Mucosa of descending colon (tissue), 3 donors: ENCODE measurements around the gene HDAC4. TPM values are rescaled to one million over a fixed set of nuclear protein-coding genes. Genes with fewer than 3 reads are reported as not detected.

Experiments
- ATAC-seq: fragments of 200-7000 bp; cut with Tn5 transposase; one replicate; pipeline ENCODE4 v1.9.1; 2020; ENCODE audit warnings: mild to moderate bottlenecking, moderate library complexity
- DNase-seq, 3 donors: peaks; one replicate each; pipeline ENCODE4 v3.0.0-alpha.2; 2020
- H3K36me3 ChIP-seq: fragments of 200-600 bp; one replicate; pipeline ENCODE4 v1.8.0; 2021; ENCODE audit warnings: low read depth, mild to moderate bottlenecking
- H3K4me1 ChIP-seq: fragments of 200-600 bp; one replicate; pipeline ENCODE4 v1.8.0; 2021; ENCODE audit warnings: low read depth, mild to moderate bottlenecking
- H3K4me3 ChIP-seq: fragments of 200-600 bp; one replicate; pipeline ENCODE4 v1.8.0; 2021; ENCODE audit warnings: mild to moderate bottlenecking
- H3K9me3 ChIP-seq: fragments of 200-600 bp; one replicate; pipeline ENCODE4 v1.8.0; 2021; ENCODE audit warnings: mild to moderate bottlenecking
- CTCF ChIP-seq: fragments of 200-600 bp; IDR thresholded peaks from one replicate; pipeline ENCODE4 v1.8.0; 2022; ENCODE audit warnings: antibody characterized with exemption, mild to moderate bottlenecking
- intact Hi-C, 2 donors: fragments of 100-400 bp; cut with DNase I in 1 of 2; cut with micrococcal nuclease in 1 of 2; formaldehyde crosslinking; loops; one replicate each; pipeline versions ENCODE4 v1.11.0 to v1.11.1; 2022; cut with DNase I, micrococcal nuclease
- total RNA-seq, 3 donors: library from RNA; stranded (reverse); fragmentation: NEBNext Ultra II Directional in 2 of 3; extraction: Animal tissue kit (Norgen Biotek cat#: 25700) in 2 of 3; gene quantifications; one replicate each; pipeline versions ENCODE4 v1.2.1 to v1.2.4, GENCODE V29; 2021 to 2023
- donor health status: DM: no; HTN: no; CAD: no; lungs with moderate emphysema.
- donor health status: DM: no; HTN: no; CAD: no.
- donor health status: DM: no; HTN: yes; CAD: no.

The HDAC4 gene
- total RNA-seq, 3 donors from 2014 or later, result 41.4 to 147 (median 44.0) TPM

DNA sequence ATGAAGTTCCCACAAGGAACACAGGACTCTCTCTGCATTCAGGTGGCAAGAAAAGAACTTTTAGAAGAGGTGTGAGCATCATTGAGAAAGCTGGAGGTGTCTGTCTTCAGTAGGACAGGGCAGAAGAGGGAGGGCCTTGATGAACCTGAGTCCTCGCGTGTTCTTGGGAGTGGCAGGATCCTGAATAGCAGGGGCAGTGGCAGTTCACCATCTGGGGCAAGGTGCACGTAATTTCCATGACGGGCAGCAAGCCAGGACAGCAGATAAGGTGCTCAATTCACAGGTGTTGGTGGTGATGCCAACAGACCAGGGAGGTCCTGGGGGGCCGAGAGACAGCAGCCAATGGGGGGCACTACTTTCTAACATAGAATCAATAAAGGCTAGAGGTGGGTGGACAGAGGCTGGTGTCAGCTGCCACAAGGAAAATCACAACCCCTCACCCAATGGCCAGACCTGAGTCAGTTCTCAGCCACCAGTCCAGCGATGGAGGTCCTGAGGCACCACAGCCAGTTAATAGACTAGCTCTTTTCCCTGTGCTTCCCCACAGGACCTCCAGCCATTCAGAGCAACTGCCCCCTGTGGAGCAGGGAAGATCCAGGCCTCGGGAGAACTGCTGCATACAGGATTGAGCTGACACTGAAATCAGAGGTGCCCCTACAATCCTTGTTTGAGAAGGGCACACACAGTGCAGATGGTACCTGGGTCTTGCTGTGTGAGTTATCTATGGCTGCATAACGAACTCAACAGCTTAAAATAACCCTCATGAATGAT is 10.9 kb upstream of the HDAC4 start:
- H3K36me3 ChIP-seq, result no peaks in the 10 kb centered on the region
- H3K4me3 ChIP-seq, result no peak overlapping the region
- H3K9me3 ChIP-seq, result no peaks in the 10 kb centered on the region
- intact Hi-C loops, result no loop called here
- DNase-seq, result no peak
- ATAC-seq, result no peak
- H3K4me1 ChIP-seq, result no peaks in the 10 kb centered on the region
- TF ChIP-seq CTCF, result no peak

DNA sequence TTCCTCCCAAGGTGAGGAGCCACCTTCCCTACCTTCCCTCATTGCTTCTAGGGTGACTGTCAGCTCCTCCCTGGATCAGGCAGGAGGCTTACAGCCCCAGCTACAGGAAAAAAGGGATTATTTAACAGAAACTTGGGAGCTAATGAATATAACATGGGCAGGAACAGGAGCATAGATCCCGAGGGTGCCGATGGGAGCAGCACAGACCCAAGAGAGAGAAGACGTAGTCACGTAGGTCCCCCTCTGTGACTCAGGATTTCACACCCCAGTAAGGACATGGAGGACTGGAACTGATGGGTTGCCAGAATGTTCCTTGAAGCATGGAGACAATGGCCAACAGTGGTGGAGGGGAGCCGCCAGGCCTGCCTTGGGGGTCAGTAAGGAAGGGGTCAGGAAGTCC is 10.3 kb upstream of the HDAC4 start:
- no peak for ATAC-seq
- intact Hi-C loops, result no loop called here
- Histone ChIP-seq H3K36me3 (no peaks in the 10 kb centered on the region), H3K4me3 (no peak overlapping the region), H3K9me3 (no peaks in the 10 kb centered on the region), H3K4me1 (no peaks in the 10 kb centered on the region)
- no peak for DNase-seq
- no peak for TF ChIP-seq CTCF

DNA sequence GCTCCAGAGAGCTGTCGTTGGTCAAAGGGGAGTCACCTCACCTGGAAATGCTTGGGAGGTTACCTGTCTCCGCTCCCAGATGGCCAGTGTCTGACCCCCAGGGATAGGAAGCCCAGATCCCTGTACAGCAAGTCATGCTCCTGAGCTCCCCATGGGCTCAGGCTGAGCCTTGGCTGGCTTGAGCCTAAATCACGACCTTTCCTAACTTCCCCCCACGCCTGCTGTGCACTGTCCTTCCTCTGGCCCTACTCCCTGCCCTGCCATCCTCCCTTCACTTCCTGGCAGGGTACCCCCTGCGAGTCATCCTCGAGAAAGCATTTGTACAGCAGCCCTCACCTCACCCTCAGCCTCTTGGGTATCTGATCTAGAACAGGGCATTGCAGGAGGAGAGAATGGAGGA is 9.2 kb upstream of the HDAC4 start:
- DNase-seq, result no peak
- Histone ChIP-seq H3K9me3 (no peaks in the 10 kb centered on the region), H3K4me1 (no peaks in the 10 kb centered on the region), H3K36me3 (no peaks in the 10 kb centered on the region), H3K4me3 (no peak overlapping the region)
- TF ChIP-seq CTCF, result no peak
- intact Hi-C loops, result no loop called here
- ATAC-seq, result no peak

DNA sequence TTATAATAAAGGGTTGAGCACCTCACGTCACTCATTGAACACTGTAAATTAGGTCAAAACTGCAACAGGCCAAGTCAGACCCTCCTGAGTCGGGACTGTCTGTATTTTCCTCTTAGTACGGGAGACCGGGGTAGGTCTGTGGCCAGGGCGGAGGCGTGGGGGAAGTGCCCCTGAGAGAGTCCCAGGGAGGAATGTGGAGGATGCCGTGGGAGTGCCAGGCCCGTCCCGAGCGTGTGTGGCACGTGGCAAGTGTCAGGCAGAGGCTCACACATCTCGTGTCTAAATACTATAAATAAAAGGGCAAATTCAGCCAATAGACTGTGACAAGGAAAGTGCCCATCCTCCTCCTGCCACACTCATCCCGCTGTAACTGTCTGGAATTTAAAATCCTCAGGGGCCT is 6.3 kb upstream of the HDAC4 start:
- Histone ChIP-seq H3K4me3 (no peak overlapping the region), H3K4me1 (no peaks in the 10 kb centered on the region), H3K9me3 (no peaks in the 10 kb centered on the region), H3K36me3 (no peaks in the 10 kb centered on the region)
- no peak for TF ChIP-seq CTCF
- DNase-seq (no peak), ATAC-seq (no peak)
- intact Hi-C loops, result no loop called here

GRCh38 chr2:239406316-239406995 is 5.6 kb upstream of the HDAC4 start:
- H3K4me1 ChIP-seq, result no peaks in the 10 kb centered on the region
- no peak for DNase-seq
- TF ChIP-seq CTCF, result no peak
- ATAC-seq, result no peak
- no peaks in the 10 kb centered on the region for H3K36me3 ChIP-seq
- intact Hi-C loops, result no loop called here
- H3K9me3 ChIP-seq, result no peaks in the 10 kb centered on the region
- no peak overlapping the region for H3K4me3 ChIP-seq
